Measurements from ENCODE around the gene TBC1D10A. TPM values are rescaled to one million over a fixed set of nuclear protein-coding genes. Genes with fewer than 3 reads are reported as not detected.

TBC1D10A gene, protein sequence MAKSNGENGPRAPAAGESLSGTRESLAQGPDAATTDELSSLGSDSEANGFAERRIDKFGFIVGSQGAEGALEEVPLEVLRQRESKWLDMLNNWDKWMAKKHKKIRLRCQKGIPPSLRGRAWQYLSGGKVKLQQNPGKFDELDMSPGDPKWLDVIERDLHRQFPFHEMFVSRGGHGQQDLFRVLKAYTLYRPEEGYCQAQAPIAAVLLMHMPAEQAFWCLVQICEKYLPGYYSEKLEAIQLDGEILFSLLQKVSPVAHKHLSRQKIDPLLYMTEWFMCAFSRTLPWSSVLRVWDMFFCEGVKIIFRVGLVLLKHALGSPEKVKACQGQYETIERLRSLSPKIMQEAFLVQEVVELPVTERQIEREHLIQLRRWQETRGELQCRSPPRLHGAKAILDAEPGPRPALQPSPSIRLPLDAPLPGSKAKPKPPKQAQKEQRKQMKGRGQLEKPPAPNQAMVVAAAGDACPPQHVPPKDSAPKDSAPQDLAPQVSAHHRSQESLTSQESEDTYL
- 10 to 100 TPM; 46.9 to 63.1 TPM for total RNA-seq
- total RNA-seq, result 36.3 to 43.4 reads per million in 2 donors

DNA sequence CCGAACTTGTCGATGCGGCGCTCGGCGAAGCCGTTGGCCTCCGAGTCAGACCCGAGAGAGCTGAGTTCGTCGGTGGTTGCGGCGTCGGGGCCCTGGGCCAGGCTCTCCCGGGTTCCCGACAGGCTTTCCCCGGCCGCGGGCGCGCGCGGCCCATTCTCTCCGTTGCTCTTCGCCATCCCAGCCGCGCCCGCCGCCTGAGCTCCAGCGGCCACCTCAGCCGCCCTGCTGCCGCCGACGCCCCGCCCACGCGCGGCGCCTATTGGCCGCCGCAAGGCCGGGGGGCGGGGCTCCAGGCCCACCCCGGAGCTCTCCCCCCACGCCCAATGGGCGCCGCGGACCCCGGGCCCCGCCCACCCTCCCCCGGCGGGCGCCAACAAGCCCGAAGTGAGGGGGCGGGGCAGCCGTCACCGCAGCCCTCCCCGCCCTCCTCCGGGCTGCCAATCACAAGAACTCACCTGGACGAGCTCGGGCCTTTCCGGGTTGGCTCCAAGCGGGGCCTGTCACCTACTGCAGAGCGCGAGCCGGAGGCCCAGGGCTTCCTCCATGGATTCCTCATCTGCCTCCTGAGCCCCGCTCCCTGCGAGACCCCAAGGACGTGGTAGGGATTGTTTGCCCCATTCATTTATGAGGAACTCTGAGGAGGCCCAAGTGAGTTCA lies at the start of gene TBC1D10A:
TBC1D10A (minus strand) TSS at position 236 of the 657 bp plus-strand sequence; CDS start at position 176, 60 bp downstream.
- Mint-ChIP-seq H3K4me3 (peak within 1 kb of the TSS; percentile 96), H3K36me3 (ENCODE audit: low read depth) (peaks cover 2% of the 10 kb centered on the region), H3K4me1 (peaks cover 49% of the 10 kb centered on the region), H3K27ac (peak within 1 kb of the TSS; percentile 93), H3K27me3 (no peaks in the 10 kb centered on the region)
- ATAC-seq, result peak; percentile 91
- H3K9me3 ChIP-seq (ENCODE audit: control insufficient read depth, low read length, poor library complexity, severe bottlenecking), result no peaks in the 10 kb centered on the region
- DNase-seq, result peak; percentile 87 to 98 (median 97)

GRCh38 chr22:30375312-30375849 lies 48.6 kb upstream of the TBC1D10A start:
- H3K4me3 Mint-ChIP-seq, result no peak overlapping the region
- no peaks in the 10 kb centered on the region for H3K9me3 ChIP-seq (ENCODE audit: control insufficient read depth, low read length, poor library complexity, severe bottlenecking)
- ATAC-seq (no peak), DNase-seq (no peak)
- no peaks in the 10 kb centered on the region for H3K27me3 Mint-ChIP-seq
- no peak overlapping the region for H3K27ac Mint-ChIP-seq
- no peaks in the 10 kb centered on the region for H3K36me3 Mint-ChIP-seq (ENCODE audit: low read depth)
- peaks cover 3% of the 10 kb centered on the region for H3K4me1 Mint-ChIP-seq

GRCh38 chr22:30373331-30374325 lies 46.9 kb upstream of the TBC1D10A start:
- no peaks in the 10 kb centered on the region for H3K36me3 Mint-ChIP-seq (ENCODE audit: low read depth)
- H3K27me3 Mint-ChIP-seq, result no peaks in the 10 kb centered on the region
- ATAC-seq (no peak), DNase-seq (no peak)
- no peak overlapping the region for H3K4me3 Mint-ChIP-seq
- H3K27ac Mint-ChIP-seq, result no peak overlapping the region
- H3K9me3 ChIP-seq (ENCODE audit: control insufficient read depth, low read length, poor library complexity, severe bottlenecking), result no peaks in the 10 kb centered on the region
- H3K4me1 Mint-ChIP-seq, result peaks cover 4% of the 10 kb centered on the region

DNA sequence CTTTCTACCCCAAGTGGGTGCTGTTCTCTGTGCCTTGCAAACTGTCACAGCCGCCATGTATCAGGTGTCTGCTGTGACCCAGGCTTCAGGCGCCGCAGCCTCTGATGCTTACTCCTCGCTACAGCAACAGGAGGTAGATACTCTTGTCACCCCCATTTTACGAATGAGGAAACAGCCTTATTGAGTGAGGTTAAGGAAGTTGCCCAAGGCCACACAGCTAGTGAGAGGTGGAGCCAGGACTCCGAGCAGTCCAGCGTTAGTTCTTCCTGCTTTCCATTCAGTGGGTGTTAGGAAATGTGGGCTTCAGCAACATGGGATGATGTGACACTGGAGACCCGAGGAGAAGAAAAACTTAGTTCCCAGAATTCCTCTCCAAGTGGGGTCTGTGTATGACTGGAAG lies 46.2 kb upstream of the TBC1D10A start:
- ATAC-seq (no peak), DNase-seq (no peak)
- H3K36me3 Mint-ChIP-seq (ENCODE audit: low read depth), result no peaks in the 10 kb centered on the region
- peaks cover 4% of the 10 kb centered on the region for H3K4me1 Mint-ChIP-seq
- no peaks in the 10 kb centered on the region for H3K27me3 Mint-ChIP-seq
- H3K4me3 Mint-ChIP-seq, result no peak overlapping the region
- H3K27ac Mint-ChIP-seq, result no peak overlapping the region
- no peaks in the 10 kb centered on the region for H3K9me3 ChIP-seq (ENCODE audit: control insufficient read depth, low read length, poor library complexity, severe bottlenecking)

GRCh38 chr22:30371981-30372380 lies 45.2 kb upstream of the TBC1D10A start:
- Mint-ChIP-seq H3K4me3 (no peak overlapping the region), H3K4me1 (peaks cover 4% of the 10 kb centered on the region)

GRCh38 chr22:30371321-30371720 lies 44.6 kb upstream of the TBC1D10A start:
- ATAC-seq (no peak), DNase-seq (no peak)
- H3K27ac Mint-ChIP-seq, result no peak overlapping the region
- no peaks in the 10 kb centered on the region for H3K9me3 ChIP-seq (ENCODE audit: control insufficient read depth, low read length, poor library complexity, severe bottlenecking)
- H3K4me3 Mint-ChIP-seq, result no peak overlapping the region
- no peaks in the 10 kb centered on the region for H3K27me3 Mint-ChIP-seq
- H3K4me1 Mint-ChIP-seq, result peaks cover 4% of the 10 kb centered on the region
- peaks cover 2% of the 10 kb centered on the region for H3K36me3 Mint-ChIP-seq (ENCODE audit: low read depth)

More at GRCh38 chr22:30371981-30372380, 45.2 kb upstream of the TBC1D10A start:
- no peak for ATAC-seq
- no peaks in the 10 kb centered on the region for H3K9me3 ChIP-seq (ENCODE audit: control insufficient read depth, low read length, poor library complexity, severe bottlenecking)
- no peak overlapping the region for H3K27ac Mint-ChIP-seq
- no peaks in the 10 kb centered on the region for H3K36me3 Mint-ChIP-seq (ENCODE audit: low read depth)
- H3K27me3 Mint-ChIP-seq, result no peaks in the 10 kb centered on the region
- DNase-seq, result no peak

- H3K27me3 Mint-ChIP-seq, result no peaks in the 10 kb centered on the region
- H3K4me3 Mint-ChIP-seq, result no peak overlapping the region
- H3K9me3 ChIP-seq (ENCODE audit: control insufficient read depth, low read length, poor library complexity, severe bottlenecking), result no peaks in the 10 kb centered on the region
- H3K36me3 Mint-ChIP-seq (ENCODE audit: low read depth), result peaks cover 4% of the 10 kb centered on the region
- peaks cover 4% of the 10 kb centered on the region for H3K4me1 Mint-ChIP-seq
- DNase-seq, result no peak
- no peak for ATAC-seq
- H3K27ac Mint-ChIP-seq, result no peak overlapping the region
Measured at GRCh38 chr22:30370641-30371230, 44.0 kb upstream of the TBC1D10A start.

DNA sequence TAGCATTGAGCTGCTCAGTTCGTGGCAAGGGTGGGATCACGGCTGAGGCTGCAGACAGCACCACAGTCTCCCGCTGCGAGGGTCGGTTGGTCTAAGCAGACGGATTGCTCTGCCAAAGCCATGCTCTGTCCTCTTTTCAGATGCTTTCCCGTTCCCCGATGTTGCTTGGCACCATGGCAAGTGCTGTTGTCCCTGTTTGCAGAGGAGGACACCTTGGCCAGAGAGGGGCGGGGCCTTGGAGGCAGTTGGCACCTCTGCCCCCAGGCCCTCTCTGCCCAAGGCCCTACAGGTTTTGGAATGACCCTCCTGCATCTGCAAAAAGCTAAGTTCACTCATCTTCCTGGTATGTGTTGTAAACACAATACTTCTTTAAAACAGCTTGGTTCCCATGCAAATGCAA lies 41.7 kb upstream of the TBC1D10A start:
- peaks cover 4% of the 10 kb centered on the region for H3K4me1 Mint-ChIP-seq
- H3K9me3 ChIP-seq (ENCODE audit: control insufficient read depth, low read length, poor library complexity, severe bottlenecking), result no peaks in the 10 kb centered on the region
- no peak overlapping the region for H3K4me3 Mint-ChIP-seq
- no peaks in the 10 kb centered on the region for H3K27me3 Mint-ChIP-seq
- DNase-seq, result no peak
- H3K27ac Mint-ChIP-seq, result no peak overlapping the region
- ATAC-seq, result no peak
- peaks cover 4% of the 10 kb centered on the region for H3K36me3 Mint-ChIP-seq (ENCODE audit: low read depth)

DNA sequence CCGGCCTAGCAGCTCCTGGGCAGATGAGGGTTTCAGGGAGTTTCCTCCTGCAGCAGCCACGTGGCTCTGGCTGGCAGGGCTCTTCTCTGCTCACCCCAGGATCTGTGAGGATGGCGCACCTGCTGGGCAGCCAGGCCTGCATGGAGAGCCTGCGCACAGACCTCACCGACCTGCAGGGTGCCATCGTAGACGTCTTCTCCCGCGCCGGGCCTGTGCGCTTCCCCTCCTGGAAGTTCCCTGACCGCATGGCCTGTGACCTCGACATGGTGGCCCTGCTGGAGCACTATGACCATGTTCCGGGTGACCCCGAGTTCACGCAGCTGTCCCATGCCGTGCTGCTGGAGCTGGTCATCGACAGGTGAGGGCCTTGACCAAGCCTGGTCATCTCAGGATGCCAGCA lies 39.1 kb upstream of the TBC1D10A start:
- no peak overlapping the region for H3K27ac Mint-ChIP-seq
- no peaks in the 10 kb centered on the region for H3K9me3 ChIP-seq (ENCODE audit: control insufficient read depth, low read length, poor library complexity, severe bottlenecking)
- no peak overlapping the region for H3K4me3 Mint-ChIP-seq
- peaks cover 4% of the 10 kb centered on the region for H3K36me3 Mint-ChIP-seq (ENCODE audit: low read depth)
- ATAC-seq, result no peak
- DNase-seq, result no peak
- peaks cover 7% of the 10 kb centered on the region for H3K4me1 Mint-ChIP-seq
- no peaks in the 10 kb centered on the region for H3K27me3 Mint-ChIP-seq

DNA sequence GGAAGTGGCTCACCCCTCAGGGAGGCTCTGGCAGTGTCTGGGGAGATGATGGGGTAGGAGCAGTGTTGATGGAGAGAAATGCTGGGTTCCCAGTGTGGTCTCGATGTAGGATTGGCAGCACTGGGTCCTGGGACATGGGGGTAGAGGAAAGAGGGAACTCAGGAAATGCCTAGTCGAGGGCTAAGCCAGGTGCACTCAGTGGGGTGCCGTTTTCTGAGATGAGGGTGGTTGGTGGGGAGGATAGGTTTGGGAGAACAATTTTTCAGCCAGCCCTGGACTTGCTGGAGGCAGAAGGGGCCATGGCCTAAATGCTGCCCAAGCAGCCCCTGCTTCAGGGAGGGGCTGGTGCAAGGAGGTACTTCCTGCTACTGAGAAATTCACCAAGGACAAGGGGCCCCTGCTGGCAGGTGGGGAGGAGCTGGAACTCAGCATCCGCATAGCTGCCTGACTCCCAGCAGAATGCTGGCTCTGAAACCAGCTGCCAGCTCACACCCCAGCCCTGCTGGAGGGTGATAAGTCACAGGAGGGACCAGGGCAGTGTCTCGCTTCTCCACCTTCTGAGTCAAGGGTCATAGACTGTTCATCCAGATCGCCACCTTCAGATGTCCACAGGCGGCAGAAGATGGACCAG lies 36.0 kb upstream of the TBC1D10A start:
- Mint-ChIP-seq H3K4me1 (peaks cover 9% of the 10 kb centered on the region), H3K4me3 (no peak overlapping the region), H3K36me3 (ENCODE audit: low read depth) (peaks cover 4% of the 10 kb centered on the region), H3K27me3 (no peaks in the 10 kb centered on the region), H3K27ac (no peak overlapping the region)
- DNase-seq (no peak), ATAC-seq (no peak)
- no peaks in the 10 kb centered on the region for H3K9me3 ChIP-seq (ENCODE audit: control insufficient read depth, low read length, poor library complexity, severe bottlenecking)

DNA sequence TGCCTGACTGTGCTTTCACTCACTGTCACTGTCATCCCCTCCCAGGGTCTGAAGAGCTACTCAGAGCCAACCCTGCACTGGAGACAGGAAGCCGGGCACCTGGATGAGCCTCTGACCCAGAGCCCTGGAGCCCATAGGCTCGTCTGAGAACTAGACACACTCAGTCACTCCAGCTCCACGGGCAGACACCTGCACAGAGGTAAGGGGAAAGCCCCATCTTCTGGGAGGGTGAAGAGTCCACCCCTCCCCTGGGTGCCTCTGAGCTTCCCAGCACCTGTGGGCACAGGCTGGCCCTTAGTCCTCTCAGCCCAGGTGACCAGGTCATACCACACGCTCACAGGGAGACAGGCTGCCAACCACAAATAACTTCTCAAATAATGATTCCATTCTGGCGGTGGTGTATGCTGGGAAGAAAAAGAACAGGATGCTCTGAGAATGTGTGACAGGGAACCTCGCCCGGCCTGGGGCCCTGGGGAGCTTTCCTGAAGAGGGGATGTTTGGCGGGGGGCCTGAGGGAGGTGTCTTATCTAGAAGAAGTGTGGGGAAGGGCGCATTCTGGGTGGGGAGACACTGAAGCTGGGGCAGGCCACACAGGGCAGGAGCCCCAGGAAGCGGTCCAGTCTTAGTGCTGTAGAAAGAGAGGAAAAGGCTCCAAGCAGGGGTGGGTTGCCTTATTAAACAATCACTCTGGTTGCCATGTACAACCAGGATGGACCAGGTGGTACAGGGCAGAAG lies 35.3 kb upstream of the TBC1D10A start:
- H3K9me3 ChIP-seq (ENCODE audit: control insufficient read depth, low read length, poor library complexity, severe bottlenecking), result no peaks in the 10 kb centered on the region
- no peaks in the 10 kb centered on the region for H3K27me3 Mint-ChIP-seq
- no peak for ATAC-seq
- no peak for DNase-seq
- peaks cover 4% of the 10 kb centered on the region for H3K36me3 Mint-ChIP-seq (ENCODE audit: low read depth)
- peaks cover 12% of the 10 kb centered on the region for H3K4me1 Mint-ChIP-seq
- peak overlapping the region; percentile 68 for H3K27ac Mint-ChIP-seq
- no peak overlapping the region for H3K4me3 Mint-ChIP-seq
